Endothelial cell of umbilical vein (primary cell): ENCODE measurements around the gene GRID2.

Source experiments
- EZH2 ChIP-seq: IDR thresholded peaks from 2 replicates; pipeline ENCODE4 v1.6.1; 2012; ENCODE audit warnings: borderline replicate concordance, low read depth, mild to moderate bottlenecking, moderate library complexity, low read length, inconsistent platforms; ENCODE audit not compliant: severe bottlenecking
- GATA2 ChIP-seq: IDR thresholded peaks from 2 replicates; pipeline ENCODE4 v1.7.0; 2011; ENCODE audit warnings: low read depth, mild to moderate bottlenecking, moderate library complexity, mixed read lengths, low read length; ENCODE audit not compliant: insufficient read length, insufficient read depth
- JUN ChIP-seq: IDR thresholded peaks from 2 replicates; pipeline ENCODE4 v1.6.1; 2011; ENCODE audit warnings: borderline replicate concordance, low read depth; ENCODE audit not compliant: insufficient read length, insufficient read depth
- POLR2A ChIP-seq: IDR thresholded peaks from 2 replicates; pipeline ENCODE4 v1.6.1; 2012; ENCODE audit warnings: low read depth, mild to moderate bottlenecking, control low read depth, low read length
- POLR2AphosphoS5 ChIP-seq: IDR thresholded peaks from 2 replicates; pipeline ENCODE4 v1.6.1; 2012; ENCODE audit warnings: low read depth, mild to moderate bottlenecking, control low read depth, low read length, moderate library complexity; ENCODE audit not compliant: insufficient read depth
- TF ChIP-seq, protein P1 (sequence below), 2 donors: IDR thresholded peaks; 1 replicate in 1 of 2; 2 replicates in 1 of 2; pipeline ENCODE4 v1.5.1; 2011; ENCODE audit warnings: low read length in 2 of 2, mild to moderate bottlenecking in 2 of 2, moderate library complexity in 2 of 2, control low read depth in 1 of 2, inconsistent platforms in 1 of 2, low read depth in 1 of 2; ENCODE audit not compliant: insufficient read depth in 1 of 2; ENCODE audit errors: extremely low read depth in 1 of 2
- TF ChIP-seq, protein P2 (sequence below): IDR thresholded peaks from 2 replicates; pipeline ENCODE4 v1.6.1; 2011; ENCODE audit not compliant: insufficient read depth, insufficient read length

DNA sequence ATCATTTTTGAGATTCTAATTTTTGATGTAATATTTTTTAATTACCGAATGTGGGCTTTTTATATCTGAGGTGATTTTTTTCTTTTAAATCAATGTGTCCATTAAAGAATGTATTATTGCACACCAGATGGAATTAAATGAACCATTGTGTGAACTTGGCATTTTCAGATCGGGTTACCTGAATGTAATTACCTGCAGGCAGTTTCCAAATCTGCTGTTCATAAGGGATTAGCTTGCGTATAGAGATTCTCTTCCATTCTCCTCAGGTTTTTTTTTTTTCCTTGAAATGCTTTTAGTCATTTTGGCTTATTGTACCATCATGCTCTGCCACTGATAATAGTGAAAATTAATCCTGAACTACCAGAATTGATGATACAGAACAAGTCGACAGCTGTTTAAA is 1013.3 kb downstream of the GRID2 start:
- TF ChIP-seq, protein P1, sequence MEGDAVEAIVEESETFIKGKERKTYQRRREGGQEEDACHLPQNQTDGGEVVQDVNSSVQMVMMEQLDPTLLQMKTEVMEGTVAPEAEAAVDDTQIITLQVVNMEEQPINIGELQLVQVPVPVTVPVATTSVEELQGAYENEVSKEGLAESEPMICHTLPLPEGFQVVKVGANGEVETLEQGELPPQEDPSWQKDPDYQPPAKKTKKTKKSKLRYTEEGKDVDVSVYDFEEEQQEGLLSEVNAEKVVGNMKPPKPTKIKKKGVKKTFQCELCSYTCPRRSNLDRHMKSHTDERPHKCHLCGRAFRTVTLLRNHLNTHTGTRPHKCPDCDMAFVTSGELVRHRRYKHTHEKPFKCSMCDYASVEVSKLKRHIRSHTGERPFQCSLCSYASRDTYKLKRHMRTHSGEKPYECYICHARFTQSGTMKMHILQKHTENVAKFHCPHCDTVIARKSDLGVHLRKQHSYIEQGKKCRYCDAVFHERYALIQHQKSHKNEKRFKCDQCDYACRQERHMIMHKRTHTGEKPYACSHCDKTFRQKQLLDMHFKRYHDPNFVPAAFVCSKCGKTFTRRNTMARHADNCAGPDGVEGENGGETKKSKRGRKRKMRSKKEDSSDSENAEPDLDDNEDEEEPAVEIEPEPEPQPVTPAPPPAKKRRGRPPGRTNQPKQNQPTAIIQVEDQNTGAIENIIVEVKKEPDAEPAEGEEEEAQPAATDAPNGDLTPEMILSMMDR (IDR thresholded peaks at IDR 0.05; ENCODE audit: extremely low read depth in 1 of 2, insufficient read depth in 1 of 2, low read depth in 1 of 2, low read length in 2 of 2) = no peak
- TF ChIP-seq POLR2A = no peak
- no peak for TF ChIP-seq EZH2
- TF ChIP-seq POLR2AphosphoS5 = no peak
- no peak for TF ChIP-seq GATA2
- TF ChIP-seq, protein P2, sequence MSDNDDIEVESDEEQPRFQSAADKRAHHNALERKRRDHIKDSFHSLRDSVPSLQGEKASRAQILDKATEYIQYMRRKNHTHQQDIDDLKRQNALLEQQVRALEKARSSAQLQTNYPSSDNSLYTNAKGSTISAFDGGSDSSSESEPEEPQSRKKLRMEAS = no peak
- TF ChIP-seq JUN = no peak
